ENCODE measurements around the gene DUOXA2.

- TF ChIP-seq, protein P1, sequence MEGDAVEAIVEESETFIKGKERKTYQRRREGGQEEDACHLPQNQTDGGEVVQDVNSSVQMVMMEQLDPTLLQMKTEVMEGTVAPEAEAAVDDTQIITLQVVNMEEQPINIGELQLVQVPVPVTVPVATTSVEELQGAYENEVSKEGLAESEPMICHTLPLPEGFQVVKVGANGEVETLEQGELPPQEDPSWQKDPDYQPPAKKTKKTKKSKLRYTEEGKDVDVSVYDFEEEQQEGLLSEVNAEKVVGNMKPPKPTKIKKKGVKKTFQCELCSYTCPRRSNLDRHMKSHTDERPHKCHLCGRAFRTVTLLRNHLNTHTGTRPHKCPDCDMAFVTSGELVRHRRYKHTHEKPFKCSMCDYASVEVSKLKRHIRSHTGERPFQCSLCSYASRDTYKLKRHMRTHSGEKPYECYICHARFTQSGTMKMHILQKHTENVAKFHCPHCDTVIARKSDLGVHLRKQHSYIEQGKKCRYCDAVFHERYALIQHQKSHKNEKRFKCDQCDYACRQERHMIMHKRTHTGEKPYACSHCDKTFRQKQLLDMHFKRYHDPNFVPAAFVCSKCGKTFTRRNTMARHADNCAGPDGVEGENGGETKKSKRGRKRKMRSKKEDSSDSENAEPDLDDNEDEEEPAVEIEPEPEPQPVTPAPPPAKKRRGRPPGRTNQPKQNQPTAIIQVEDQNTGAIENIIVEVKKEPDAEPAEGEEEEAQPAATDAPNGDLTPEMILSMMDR (IDR thresholded peaks at IDR 0.05; ENCODE audit: low read depth, low read length): no peak
- TF ChIP-seq EZH2phosphoT487 (IDR thresholded peaks at IDR 0.05; ENCODE audit: low read depth): no peak
Observed at GRCh38 chr15:45114076-45114750, at the start of gene DUOXA2, which contains the start of gene DUOX2.

All from OCI-LY3 (cell line).